ENCODE results near the gene MYL6B. TPM values are rescaled to one million over a fixed set of nuclear protein-coding genes. Genes with fewer than 3 reads are reported as not detected.
A peak's percentile ranks its signal among the peaks of the same experiment; 100 is the strongest.

The MYL6B gene
- total and polyA plus RNA-seq, 2 donors (not counting 3 experiments of a cell fraction or from before 2014, with no cell fraction given) = 135 to 185 TPM

DNA sequence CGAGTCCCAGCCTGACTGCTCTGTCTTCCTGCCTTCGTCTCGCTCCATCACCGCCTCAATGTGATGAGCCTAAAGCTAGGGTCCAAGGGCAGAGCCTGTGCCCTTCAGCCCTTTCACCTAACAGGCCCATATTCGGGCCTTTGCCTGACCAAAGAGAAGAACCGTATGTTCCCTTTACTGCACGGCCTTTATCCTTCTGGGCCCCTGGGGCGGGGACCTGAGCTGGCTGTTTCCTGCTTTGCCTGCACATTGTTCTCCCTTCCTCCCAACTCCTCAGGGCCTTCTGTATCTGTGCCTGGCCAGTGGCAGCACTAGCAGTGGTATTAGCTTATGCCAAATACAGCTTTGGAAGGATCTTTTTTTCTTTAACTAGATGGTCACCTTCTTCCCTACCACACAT is 8.5 kb upstream of the MYL6B start:
- BruUV-seq (replicated peaks) = no TSS peak
- Histone ChIP-seq H3K79me2 (ENCODE audit: control insufficient read depth, insufficient read depth, low read length) (no peaks in the 10 kb centered on the region), H3K4me1 (ENCODE audit: control insufficient read depth, extremely low read depth, insufficient read depth, low read length) (peaks cover 29% of the 10 kb centered on the region), H3K9me3 (replicated peaks; ENCODE audit: control insufficient read depth, insufficient read depth, low read length) (no peaks in the 10 kb centered on the region), H3K36me3 (ENCODE audit: control insufficient read depth in 2 of 2, extremely low read depth in 1 of 2, insufficient read depth in 2 of 2, low read length in 2 of 2) (peaks cover 12 to 26% of the 10 kb centered on the region in 2 experiments), H3K27ac (ENCODE audit: insufficient read depth, low read depth, low read length) (peak overlapping the region; percentile 27), H2AFZ (ENCODE audit: low read depth, low read length) (peak overlapping the region; percentile 53), H3K4me3 (replicated peaks in 1 of 3; ENCODE audit: insufficient read depth in 1 of 3, low read depth in 1 of 3, low read length in 3 of 3) (no peak overlapping the region), H3K4me2 (ENCODE audit: insufficient read depth, low read length) (peak overlapping the region; percentile 3), H3K9me1 (replicated peaks; ENCODE audit: control insufficient read depth, extremely low read depth, insufficient read depth, low read length) (no peaks in the 10 kb centered on the region), H4K20me1 (replicated peaks; ENCODE audit: control insufficient read depth, extremely low read depth, insufficient read depth, low read length) (no peaks in the 10 kb centered on the region), H3K27me3 (ENCODE audit: control insufficient read depth in 2 of 2, insufficient read depth in 2 of 2, low read length in 2 of 2) (no peaks in the 10 kb centered on the region), H3K9ac (replicated peaks; ENCODE audit: extremely low read depth, insufficient read depth, low read length) (no peak overlapping the region)
- no peak for TF ChIP-seq GATA2 (IDR thresholded peaks at IDR 0.05; ENCODE audit: insufficient read depth, insufficient read length, low read depth, low read length)
- no peak for TF ChIP-seq FOS (IDR thresholded peaks at IDR 0.05; ENCODE audit: borderline replicate concordance, insufficient read depth, low read length)
- TF ChIP-seq JUN (IDR thresholded peaks at IDR 0.05; ENCODE audit: borderline replicate concordance, insufficient read depth, insufficient read length, low read depth) = no peak
- no peak for TF ChIP-seq EZH2 (IDR thresholded peaks at IDR 0.05; ENCODE audit: borderline replicate concordance, low read depth, low read length, severe bottlenecking)
- TF ChIP-seq POLR2A (IDR thresholded peaks at IDR 0.05; ENCODE audit: low read depth, low read length) = no peak
- no peak for TF ChIP-seq CTCF (IDR thresholded peaks at IDR 0.05; ENCODE audit: extremely low read depth in 1 of 2, insufficient read depth in 1 of 2, low read depth in 1 of 2, low read length in 2 of 2)
- no peak for TF ChIP-seq MYC (IDR thresholded peaks at IDR 0.05; ENCODE audit: low read depth, low read length)
- TF ChIP-seq POLR2AphosphoS5 (IDR thresholded peaks at IDR 0.05; ENCODE audit: insufficient read depth, low read depth, low read length) = no peak
- TF ChIP-seq, protein P1, sequence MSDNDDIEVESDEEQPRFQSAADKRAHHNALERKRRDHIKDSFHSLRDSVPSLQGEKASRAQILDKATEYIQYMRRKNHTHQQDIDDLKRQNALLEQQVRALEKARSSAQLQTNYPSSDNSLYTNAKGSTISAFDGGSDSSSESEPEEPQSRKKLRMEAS (IDR thresholded peaks at IDR 0.05; ENCODE audit: insufficient read depth, insufficient read length) = no peak
- dilution Hi-C loops (cut with MboI; ENCODE audit: extremely low pct_ligation_motif_present, low sequenced_read_pairs) = no loop called here
- POLR2A ChIA-PET = interaction anchor here (1.5 to 2.2 kb wide), 3 partner anchors 15 to 18 kb away, joined by 7 to 15 read pairs (median 13); partner anchors contain the start of genes ESYT1 and MYL6
- CTCF ChIA-PET = interaction anchor here (0.9 to 5.3 kb wide), 6 partner anchors 8 to 46 kb away, joined by 3 to 30 read pairs (median 4); partner anchors contain the start of genes ESYT1, MYL6, MYL6B and SMARCC2
- FAIRE-seq (peak; percentile 86), DNase-seq (ENCODE audit: low read depth, low spot score) (peak; percentile 66)
- intact Hi-C loops (cut with micrococcal nuclease) = loop anchor here (1.0 kb wide), 1 partner anchor 13 kb away; no protein-coding TSS in a partner anchor
